ENCODE results near the gene OR51B4. TPM values are rescaled to one million over a fixed set of nuclear protein-coding genes. Genes with fewer than 3 reads are reported as not detected.

OR51B4 gene
- total RNA-seq, 4 donors from 2014 or later, result not detected

- TF ChIP-seq POLR2A (IDR thresholded peaks at IDR 0.05) (no peak), EP300 (IDR thresholded peaks at IDR 0.05) (no peak), POLR2AphosphoS5 (IDR thresholded peaks at IDR 0.05) (no peak)
- TF ChIP-seq, protein P1, sequence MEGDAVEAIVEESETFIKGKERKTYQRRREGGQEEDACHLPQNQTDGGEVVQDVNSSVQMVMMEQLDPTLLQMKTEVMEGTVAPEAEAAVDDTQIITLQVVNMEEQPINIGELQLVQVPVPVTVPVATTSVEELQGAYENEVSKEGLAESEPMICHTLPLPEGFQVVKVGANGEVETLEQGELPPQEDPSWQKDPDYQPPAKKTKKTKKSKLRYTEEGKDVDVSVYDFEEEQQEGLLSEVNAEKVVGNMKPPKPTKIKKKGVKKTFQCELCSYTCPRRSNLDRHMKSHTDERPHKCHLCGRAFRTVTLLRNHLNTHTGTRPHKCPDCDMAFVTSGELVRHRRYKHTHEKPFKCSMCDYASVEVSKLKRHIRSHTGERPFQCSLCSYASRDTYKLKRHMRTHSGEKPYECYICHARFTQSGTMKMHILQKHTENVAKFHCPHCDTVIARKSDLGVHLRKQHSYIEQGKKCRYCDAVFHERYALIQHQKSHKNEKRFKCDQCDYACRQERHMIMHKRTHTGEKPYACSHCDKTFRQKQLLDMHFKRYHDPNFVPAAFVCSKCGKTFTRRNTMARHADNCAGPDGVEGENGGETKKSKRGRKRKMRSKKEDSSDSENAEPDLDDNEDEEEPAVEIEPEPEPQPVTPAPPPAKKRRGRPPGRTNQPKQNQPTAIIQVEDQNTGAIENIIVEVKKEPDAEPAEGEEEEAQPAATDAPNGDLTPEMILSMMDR (IDR thresholded peaks at IDR 0.05), result no peak
- no peak overlapping the region for H3K4me3 ChIP-seq
- no peaks in the 10 kb centered on the region for H3K36me3 ChIP-seq
- ATAC-seq, result no peak
- H3K27me3 ChIP-seq, result no peaks in the 10 kb centered on the region
- H3K27ac ChIP-seq, result no peak overlapping the region
- WGBS, 2 donors (ENCODE audit: low coverage in 1 of 2), result 72 to 79% methylated on average over 4 to 7 of the region's 7 CpGs
- no peaks in the 10 kb centered on the region for H3K9me3 ChIP-seq
- no peaks in the 10 kb centered on the region for H3K4me1 ChIP-seq
These were observed 13.4 kb downstream of the OR51B4 start for GRCh38 chr11:5288108-5288905.

DNA sequence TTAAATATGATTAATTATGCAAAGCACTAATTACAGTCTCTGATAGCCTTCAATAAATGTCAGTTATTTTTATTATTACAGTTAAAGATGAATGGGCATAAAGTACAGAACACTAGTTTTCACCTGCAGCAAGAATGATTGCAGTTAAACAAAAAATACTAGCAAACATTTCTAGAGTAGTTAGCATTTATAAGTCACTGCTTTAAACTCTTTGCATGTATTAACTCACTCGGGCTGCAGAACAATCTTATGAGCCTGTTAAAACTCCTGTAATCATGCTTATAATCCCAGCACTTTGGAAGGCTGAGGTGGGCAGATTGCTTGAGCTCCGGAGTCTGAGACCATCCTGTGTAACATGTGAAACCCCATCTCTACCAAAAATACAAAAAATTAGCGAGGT lies 14.8 kb downstream of the OR51B4 start:
- H3K36me3 ChIP-seq, result no peaks in the 10 kb centered on the region
- H3K9me3 ChIP-seq, result no peaks in the 10 kb centered on the region
- ATAC-seq, result no peak
- no peak overlapping the region for H3K4me3 ChIP-seq
- 82 to 90% methylated on average over 3 of the region's 3 CpGs for WGBS, 2 donors (ENCODE audit: low coverage in 1 of 2)
- no peaks in the 10 kb centered on the region for H3K4me1 ChIP-seq
- TF ChIP-seq POLR2A (IDR thresholded peaks at IDR 0.05), result no peak
- TF ChIP-seq, protein P1 (IDR thresholded peaks at IDR 0.05), result no peak
- TF ChIP-seq POLR2AphosphoS5 (IDR thresholded peaks at IDR 0.05), result no peak
- no peak for TF ChIP-seq EP300 (IDR thresholded peaks at IDR 0.05)
- no peak overlapping the region for H3K27ac ChIP-seq
- H3K27me3 ChIP-seq, result no peaks in the 10 kb centered on the region

DNA sequence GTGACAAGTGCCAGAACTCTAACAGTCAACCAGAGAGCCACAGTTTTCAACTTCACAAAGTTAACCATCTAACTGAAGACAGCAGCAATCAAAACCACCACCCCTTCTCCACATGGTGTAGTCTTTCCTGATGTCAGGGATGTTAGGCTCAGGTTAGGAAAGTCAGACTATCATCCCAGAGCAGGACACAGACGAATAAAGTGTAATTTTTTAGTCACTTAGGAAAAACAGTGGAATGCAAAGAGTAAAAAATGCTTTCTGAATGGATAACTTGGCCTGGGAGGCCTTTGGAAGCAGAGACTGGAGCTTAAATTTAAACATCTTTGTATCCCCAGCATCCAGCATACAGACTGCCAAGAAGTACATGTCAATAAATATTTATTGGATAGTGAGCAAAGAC lies 15.4 kb downstream of the OR51B4 start:
- Histone ChIP-seq H3K4me1 (no peaks in the 10 kb centered on the region), H3K27me3 (no peaks in the 10 kb centered on the region), H3K4me3 (no peak overlapping the region), H3K36me3 (no peaks in the 10 kb centered on the region), H3K27ac (no peak overlapping the region), H3K9me3 (no peaks in the 10 kb centered on the region)
- 30 to 36% methylated on average over 1 of the region's 1 CpG for WGBS, 2 donors (ENCODE audit: low coverage in 1 of 2)
- TF ChIP-seq POLR2A (IDR thresholded peaks at IDR 0.05) (no peak), POLR2AphosphoS5 (IDR thresholded peaks at IDR 0.05) (no peak), EP300 (IDR thresholded peaks at IDR 0.05) (no peak)
- TF ChIP-seq, protein P1 (IDR thresholded peaks at IDR 0.05), result no peak
- no peak for ATAC-seq

GRCh38 chr11:5285703-5286340 lies 15.9 kb downstream of the OR51B4 start:
- 79 to 100% methylated on average over 2 to 4 of the region's 4 CpGs for WGBS, 2 donors (ENCODE audit: low coverage in 1 of 2)
- ATAC-seq, result no peak
- Histone ChIP-seq H3K27me3 (no peaks in the 10 kb centered on the region), H3K36me3 (no peaks in the 10 kb centered on the region), H3K27ac (no peak overlapping the region), H3K4me3 (no peak overlapping the region), H3K9me3 (no peaks in the 10 kb centered on the region), H3K4me1 (peaks cover 0 to 3% (median 0%) of the 10 kb centered on the region in 3 donors)
- TF ChIP-seq POLR2A (IDR thresholded peaks at IDR 0.05) (no peak), POLR2AphosphoS5 (IDR thresholded peaks at IDR 0.05) (no peak), EP300 (IDR thresholded peaks at IDR 0.05) (no peak)
- TF ChIP-seq, protein P1 (IDR thresholded peaks at IDR 0.05), result no peak

- Histone ChIP-seq H3K4me1 (peaks cover 0 to 6% (median 0%) of the 10 kb centered on the region in 3 donors), H3K27me3 (no peaks in the 10 kb centered on the region), H3K36me3 (no peaks in the 10 kb centered on the region), H3K27ac (no peak overlapping the region), H3K9me3 (no peaks in the 10 kb centered on the region), H3K4me3 (no peak overlapping the region)
- WGBS, 2 donors (ENCODE audit: low coverage in 1 of 2), result no CpG with 5 or more reads among the region's 2 CpGs
- no peak for ATAC-seq
- no peak for TF ChIP-seq POLR2A (IDR thresholded peaks at IDR 0.05)
These were observed 17.1 kb downstream of the OR51B4 start for GRCh38 chr11:5284637-5285036.
